Stimulated activated CD8-positive, alpha-beta memory T cell treated with anti-CD3 and anti-CD28 coated beads, Interleukin-7, amount 100 ng/mL, for 48 hours (primary cell): ENCODE data around the gene TMPRSS9.

Source experiments
- DNase-seq, 2 donors: peaks; one replicate each; pipeline ENCODE4 v3.0.0-alpha.2; 2020; ENCODE audit warnings: low read depth in 1 of 2; ENCODE audit errors: extremely low read depth in 1 of 2

TMPRSS9 gene

DNA sequence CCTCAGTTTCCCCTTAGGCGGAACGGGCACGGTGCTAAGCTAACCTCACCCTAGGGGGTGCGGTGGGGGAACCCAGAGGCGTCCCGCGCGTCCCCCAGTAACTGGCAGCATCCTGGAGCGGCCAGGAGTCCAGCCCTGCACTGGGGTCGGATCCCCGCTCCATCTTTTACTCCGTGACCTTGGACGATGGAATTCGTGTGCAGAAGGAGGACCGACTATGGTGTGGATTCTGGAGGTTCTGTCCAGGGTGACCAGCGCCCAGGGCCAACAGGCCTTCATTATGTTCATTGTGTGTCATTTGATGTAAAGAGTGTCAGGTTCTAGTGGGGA lies 31.0 kb upstream of the TMPRSS9 start:
- DNase-seq = no peak

DNA sequence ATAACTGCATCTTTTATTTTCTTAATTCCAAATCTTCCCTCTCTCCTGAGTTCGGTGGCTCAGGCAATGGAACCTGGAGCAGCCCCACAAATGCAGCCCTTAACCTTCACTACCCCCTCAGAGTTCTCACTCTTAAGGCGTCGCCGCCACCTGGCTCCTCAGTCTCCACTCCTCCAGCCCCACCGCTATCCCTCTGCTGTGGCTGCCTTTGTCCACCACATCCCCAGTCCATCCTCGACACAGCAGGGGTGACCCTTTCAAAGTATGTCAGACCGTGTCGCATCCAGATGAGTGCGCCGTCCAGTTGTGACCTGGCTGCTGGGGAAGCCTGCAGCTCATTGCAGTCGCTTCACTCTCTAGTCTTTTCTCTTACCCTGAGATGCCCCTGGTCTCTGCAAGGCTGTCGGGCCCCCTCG lies 30.6 kb upstream of the TMPRSS9 start:
- DNase-seq = no peak

DNA sequence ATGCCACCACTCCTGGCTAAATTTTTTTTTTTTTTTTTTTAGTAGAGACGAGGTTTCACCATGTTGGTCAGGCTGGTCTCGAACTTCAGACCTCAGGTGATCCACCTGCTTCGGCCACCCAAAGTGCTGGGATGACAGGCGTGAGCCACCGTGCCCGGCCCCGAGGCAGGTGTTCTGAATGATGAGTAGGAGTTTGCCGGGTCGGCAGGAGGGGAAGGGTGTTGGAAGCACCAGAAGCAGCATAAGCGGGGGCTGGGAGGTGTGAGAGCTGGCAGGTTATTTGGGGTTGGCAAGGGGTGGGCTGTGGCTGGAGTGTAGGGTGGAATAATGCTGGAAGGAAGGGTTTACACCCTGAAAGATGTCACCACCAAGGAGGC lies 29.8 kb upstream of the TMPRSS9 start:
- no peak for DNase-seq

DNA sequence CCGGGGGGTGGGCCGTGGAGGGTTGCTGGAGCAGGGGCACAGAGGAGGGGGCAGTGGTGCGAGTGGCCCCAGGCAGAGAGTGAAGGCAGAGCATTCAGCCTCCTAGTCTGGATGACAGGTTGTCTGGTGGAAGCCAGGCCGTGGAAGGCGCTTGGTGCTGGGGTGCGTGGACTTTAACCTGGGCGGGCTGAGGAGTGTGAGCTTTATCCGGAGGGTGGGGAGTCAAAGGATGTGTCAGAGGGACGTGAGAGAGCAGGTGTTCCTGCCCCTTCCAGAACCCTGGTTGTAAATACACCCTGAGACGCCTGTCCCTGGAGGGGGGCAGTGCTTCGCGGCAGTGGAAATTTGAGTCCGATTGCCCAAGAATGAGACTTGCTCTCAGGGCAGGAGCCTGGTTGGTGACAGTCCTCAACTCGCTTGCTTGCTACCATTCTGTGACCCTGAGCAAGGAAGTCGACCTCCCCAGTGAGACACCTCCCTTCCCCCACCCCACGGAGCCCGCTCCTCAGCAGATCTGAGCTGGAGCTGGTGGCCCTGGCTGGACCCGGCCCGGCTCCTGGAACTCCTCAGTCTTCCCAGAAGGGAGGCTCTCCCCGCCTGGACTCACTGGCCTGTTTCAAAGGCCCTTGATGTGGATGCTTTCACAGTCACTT lies 29.3 kb upstream of the TMPRSS9 start:
- no peak for DNase-seq

DNA sequence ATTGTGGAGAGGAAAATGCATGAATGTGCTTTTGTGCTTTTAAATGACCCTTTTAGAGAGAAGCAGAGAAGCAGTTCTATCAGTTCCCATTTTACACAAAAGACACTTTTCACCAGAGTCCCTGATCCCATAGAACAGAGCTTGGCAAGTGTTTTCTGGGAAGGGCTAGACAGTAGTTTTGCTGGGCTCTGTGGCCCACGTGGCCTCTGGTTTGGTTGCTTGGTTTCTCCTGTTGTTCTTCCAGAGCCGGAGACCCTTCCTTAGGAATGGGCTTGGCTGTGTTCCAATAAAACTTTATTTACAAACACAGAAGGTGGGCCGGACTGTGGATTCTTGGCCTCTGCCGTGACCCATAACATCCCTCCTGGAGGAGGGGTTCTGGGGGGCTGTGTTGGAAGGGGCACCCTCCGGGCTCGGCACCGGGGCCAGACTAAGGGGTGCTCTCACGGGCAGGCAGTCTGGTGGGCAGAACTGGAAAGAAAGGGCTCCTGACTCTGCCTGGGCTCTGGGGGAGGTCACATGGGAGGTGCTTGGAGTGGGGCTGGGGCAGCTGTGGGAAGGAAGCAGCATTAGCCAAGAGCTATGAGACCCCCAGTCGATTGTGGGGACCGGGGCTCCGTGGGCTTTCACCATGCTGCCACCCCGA lies 28.3 kb upstream of the TMPRSS9 start:
- DNase-seq = no peak

DNA sequence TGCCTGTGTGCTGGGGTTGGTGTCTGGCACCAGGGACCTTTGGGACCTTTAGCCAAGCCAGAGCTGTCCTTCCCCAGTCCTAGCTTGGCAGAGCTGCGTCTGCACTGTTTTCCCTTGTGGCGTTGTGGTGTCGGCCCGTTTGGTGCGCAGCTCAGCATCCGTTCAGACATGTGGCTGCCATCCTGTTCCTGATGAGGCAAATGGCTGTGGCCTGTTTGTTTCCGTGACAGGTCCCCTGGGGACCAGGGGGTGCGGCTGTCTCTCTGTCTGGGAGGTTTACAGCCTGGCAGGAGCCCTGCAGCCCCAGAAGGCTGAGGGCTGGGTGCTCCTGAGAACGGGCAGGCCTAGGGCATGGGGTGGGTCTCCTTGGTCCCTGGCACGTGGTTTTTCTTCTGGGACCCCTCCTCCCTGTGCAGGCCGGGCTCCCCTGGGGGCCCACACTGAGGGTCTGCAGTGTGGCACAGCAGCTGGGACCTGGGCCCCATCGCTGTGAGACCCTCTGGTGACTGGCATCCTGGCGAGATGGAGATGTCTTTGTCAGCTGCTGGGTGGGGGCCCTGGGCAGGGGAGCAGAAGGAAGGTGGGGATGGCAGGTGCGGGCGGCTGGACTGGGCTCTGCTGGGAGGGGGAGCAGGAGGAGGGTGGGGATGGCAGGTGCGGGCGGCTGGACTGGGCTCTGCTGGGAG lies 27.6 kb upstream of the TMPRSS9 start:
- no peak for DNase-seq

DNA sequence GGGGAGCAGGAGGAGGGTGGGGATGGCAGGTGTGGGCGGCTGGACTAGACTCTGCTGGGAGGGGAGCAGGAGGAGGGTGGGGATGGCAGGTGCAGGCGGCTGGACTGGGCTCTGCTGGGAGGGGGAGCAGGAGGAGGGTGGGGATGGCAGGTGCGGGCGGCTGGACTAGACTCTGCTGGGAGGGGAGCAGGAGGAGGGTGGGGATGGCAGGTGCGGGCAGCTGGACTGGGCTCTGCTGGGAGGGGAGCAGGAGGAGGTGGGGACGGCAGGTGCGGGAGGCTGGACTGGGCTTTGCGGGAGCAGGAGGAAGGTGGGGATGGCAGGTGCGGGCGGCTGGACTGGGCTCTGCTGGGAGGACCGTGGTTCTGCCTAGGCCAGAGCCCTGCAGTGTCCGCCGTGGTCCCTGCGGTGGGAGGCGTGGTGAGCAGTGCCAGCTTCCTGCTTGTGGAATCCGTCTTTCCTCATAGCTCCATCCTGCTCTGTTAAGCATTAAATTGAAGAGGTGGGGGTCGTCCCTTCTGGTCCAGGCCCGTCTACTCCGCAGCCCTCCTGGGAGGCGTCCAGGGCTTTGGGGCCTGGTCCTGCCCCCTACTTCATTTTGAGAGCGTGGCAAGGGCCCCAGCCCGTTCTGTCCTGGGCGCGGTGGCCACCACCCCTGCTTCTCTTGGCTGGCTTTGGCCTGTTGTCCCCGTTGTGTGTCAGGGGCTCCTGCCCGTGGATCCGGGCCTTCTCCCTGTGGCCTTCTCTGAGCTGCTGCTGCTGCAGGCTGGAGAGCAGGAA lies 26.8 kb upstream of the TMPRSS9 start:
- DNase-seq = no peak

DNA sequence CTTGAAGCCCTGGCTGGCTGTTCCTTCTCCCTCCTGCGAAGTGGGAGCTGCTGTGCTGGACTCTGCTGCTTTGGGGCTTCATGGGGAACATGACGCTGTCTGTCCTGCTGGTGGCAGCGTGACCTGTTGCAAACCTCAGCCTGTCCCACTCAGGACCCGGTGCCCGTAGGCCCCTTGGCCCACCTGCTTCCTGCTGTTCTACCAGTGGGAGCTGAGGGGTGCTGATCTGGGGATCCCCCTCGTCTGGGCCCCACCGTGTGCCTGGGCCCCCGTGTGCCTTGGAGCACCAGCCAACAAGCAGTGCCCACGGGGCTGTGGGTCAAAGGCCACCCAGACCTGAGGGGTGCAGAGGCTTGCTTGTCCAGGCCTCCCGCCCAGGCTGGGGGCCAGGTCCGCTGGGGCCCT lies 26.3 kb upstream of the TMPRSS9 start:
- DNase-seq = no peak

DNA sequence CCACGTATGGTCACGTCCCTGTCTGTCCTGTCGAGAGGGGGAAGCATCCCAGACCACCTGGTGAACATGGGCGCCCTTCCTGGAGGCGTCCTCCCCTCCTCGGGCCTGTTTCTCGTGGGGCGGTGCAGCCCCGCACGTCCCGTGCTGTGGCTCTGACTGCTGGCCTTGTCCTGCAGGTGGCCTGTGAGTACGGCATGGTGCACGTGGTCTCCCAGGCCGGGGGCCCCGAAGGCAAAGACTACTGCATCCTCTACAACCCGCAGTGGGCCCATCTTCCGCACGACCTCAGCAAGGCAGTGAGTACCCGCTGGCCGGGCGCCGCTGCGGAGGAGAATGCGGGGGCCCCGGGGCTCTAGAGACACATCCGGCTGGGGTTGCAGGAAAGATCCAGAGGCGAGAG lies 25.6 kb upstream of the TMPRSS9 start:
- DNase-seq = no peak

DNA sequence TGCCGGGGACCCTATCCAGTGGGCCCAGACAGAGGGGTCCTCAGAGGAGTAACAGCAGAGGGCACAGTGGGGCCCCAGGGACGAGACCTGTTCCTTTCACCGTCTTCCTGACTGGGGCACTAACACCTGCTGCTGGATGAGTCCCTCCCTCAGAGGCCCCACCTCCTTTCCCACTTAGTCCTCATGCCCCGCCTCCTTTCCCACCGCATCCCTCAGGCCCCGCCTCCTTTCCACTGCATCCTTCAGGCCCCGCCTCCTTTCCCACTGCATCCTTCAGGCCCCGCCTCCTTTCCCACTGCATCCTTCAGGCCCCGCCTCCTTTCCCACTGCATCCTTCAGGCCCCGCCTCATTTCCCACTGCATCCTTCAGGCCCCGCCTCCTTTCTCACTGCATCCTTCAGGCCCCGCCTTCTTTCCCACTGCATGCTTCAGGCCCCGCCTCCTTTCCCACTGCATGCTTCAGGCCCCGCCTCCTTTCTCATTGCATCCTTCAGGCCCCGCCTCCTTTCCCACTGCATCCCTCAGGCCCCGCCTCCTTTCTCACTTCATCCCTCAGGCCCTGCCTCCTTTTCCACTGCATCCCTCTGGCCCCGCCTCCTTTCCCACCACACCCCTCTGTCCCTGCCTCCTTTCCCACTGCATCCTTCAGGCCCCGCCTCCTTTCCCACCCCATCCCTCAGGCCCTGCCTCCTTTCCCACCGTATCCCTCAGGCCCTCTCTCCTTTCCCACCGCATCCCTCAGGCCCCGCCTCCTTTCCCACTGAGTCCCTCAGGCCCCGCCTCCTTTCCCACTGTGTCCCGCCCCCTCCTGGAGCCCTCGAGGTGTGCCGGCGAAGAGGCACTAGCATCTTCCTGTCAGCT lies 24.8 kb upstream of the TMPRSS9 start:
- DNase-seq = no peak

DNA sequence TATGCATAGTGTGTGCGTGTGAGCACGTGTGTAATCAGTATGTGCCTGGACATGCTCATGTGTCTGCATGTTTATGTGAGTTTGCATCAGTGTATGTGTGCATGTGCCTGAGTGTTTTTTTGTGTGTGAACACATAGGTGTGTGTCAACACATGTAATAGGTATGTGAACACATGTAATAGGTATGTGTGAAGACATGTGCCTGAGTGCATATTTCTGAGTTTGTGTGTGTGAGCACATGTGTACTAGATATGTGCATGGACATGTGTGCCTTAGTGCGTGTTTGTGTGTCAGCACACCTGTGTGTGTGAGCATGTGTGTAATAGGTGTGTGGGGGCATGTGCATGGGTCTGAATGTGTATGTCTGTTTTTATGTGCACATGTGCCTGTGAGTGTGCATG lies 24.2 kb upstream of the TMPRSS9 start:
- no peak for DNase-seq

DNA sequence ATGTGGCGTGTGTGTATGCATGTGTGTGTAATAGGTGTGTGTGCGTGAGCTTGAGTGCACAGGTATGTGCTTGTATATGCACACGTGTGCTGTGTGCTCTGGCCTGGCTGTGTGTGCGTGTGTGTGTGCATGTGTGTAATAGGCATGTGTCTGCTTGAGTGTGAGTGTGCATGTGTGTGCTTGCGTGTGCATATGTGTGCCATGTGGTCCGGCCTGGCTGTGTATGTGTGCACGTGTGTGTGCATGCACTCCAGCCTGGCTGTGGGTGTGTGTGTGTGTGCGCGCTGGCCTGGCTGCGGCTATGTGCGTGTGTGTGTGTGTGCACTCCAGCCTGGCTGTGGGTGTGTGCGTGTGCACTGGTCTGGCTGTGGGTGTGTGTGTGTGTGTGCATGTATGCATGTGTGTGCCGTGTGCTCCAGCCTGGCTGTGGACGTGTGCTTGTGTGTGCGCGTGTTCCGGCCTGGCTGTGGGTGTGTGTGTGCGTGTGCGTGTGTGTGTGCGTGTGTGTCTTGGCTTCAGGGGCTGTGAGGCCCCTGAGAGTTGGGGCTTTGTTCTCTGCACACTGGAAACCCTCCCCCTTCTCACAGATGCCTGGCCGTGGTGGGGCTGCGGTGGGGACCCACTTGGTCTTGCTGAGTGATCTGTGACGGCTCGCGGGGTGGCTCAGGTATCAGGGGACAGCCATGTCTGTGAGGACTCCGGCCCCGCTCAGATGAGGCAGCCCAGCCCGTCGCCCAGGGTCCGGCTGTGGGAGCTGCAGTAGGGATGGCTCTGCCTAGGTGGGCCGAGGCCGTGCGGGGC lies 23.3 kb upstream of the TMPRSS9 start:
- DNase-seq = no peak

DNA sequence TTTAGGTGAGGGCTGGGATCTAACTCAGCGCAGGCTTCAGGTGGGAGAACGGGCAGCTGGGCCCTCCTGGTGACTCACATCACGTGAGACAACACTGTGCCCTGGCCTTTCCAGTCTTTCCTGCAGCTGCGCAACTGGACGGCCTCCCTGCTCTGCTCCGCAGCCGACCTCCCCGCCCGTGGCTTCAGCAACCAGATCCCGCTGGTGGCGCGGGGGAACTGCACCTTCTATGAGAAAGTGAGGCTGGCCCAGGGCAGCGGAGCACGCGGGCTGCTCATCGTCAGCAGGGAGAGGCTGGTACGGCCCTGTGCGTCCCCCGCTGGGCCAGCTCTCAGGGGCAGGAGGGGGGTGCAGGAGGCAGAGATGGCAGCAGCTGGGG lies 22.7 kb upstream of the TMPRSS9 start:
- DNase-seq = no peak

DNA sequence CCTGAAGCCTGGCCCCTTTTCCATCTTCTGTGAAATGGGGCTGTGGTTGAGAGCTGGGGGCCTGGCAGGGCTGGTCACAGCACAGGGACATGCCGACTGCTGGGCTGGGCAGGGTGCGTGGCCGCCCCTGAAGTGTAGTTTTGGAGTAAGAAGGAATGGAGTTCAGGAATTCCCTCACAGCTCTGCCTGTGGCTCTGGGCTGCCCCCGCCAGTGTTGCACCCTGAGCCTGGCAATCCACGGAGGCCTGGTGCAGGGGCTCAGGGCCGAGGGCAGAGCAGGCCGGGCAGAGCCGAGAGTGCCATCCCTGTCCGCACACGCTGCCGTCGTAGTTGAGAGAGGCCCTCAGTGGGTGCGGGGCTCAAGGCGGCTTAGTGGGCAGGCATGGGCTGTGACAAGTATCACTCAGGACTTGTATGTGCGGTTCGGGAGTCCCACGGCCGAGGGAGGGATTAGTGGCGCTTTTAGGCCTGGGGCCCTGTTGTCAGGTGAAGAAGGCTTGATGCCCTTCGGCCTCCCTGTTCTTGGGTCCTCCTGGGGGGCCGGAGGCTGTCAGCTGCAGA lies 21.9 kb upstream of the TMPRSS9 start:
- DNase-seq = no peak

DNA sequence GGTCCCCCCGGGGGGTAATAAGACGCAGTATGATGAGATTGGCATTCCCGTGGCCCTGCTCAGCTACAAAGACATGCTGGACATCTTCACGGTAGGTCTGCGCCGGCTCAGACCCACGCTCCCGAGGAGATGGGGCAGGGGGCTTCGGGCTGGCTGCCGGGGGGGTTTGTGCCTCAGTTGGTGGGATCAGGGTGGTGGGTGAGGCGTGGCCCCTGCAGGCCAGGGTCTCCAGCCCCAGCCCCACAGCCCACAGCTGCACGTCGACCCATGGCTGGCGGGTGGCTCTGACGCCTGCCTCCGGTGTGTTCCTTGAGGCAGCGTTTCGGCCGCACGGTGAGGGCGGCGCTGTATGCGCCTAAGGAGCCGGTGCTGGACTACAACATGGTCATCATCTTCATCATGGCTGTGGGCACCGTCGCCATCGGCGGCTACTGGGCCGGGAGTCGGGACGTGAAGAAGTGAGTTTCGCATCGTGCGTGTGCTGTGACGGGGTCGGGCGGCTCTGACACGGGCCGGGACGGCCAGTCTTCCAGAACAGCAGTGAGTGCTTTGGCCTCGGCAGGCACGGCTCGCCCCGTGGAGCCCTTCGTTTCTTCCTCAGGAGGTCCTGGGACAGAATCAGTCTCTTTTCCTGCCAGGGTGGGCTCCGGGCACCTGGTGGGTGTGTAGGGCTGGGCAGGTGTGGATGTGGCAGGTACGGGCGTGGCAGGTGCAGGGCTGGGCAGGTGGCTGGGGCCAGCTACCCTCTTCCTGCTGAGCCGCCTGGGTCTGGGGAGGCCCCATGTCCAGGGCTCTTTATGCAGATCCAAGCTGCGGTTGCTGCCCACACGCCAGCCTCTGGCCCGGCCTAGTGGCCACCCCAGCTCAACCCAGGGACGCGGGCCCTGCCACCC lies 21.1 kb upstream of the TMPRSS9 start:
- DNase-seq = no peak

DNA sequence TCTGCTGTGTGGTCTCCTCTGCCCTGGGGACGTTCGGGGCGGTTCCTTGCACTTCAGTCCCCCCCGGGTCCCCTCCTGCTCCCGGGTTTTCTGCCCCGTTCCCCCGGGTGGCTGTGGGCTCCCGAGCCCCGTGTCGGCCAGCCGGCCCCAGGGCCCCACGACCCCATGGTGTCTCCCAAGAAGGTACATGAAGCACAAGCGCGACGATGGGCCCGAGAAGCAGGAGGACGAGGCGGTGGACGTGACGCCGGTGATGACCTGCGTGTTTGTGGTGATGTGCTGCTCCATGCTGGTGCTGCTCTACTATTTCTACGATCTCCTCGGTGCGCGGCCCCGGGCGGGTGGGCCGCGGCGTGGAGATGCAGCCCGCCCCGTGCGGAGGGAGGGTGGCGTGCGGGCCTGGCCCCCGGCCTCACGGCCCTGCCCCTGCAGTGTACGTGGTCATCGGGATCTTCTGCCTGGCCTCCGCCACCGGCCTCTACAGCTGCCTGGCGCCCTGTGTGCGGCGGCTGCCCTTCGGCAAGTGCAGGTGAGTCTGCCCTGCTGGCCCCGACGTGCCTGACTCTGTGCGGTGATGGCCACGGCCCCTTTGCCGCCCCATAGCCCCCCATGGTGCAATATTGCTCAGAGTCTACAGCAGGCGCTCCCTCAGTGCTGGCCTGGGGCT lies 20.3 kb upstream of the TMPRSS9 start:
- DNase-seq = no peak

DNA sequence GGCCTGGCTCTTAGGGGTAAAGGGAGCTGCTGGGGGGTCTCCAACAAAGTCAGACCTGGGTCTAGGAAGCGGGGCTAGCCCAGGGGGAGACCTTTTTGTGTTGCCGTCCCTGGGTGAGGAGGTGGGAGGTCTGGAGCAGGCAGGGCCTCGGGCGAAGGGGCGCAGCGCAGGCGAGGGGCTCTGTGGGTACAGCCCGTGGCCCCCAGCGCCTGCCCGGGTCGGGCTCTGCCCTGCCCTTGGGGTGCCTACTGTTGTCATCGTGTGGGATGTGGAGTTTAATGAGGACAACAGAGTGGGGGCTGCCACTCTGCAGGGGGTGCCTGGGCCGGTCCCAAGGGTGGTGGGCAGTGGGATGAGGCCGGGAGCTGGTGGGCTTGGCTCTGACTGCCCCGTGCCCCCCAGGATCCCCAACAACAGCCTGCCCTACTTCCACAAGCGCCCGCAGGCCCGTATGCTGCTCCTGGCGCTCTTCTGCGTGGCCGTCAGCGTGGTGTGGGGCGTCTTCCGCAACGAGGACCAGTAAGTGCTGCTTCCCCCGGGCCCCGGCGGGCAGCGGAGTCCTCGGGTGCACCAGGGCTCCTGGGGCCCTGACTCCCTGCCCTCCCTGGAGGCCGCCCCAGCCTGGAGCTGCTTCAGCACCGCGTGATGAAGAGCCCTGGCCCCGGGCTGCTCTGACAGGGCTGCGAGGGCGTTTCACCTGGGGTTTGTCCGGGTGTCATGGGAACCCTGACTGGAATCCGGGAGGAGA lies 19.4 kb upstream of the TMPRSS9 start:
- no peak for DNase-seq
